HG03108 (cell line): ENCODE results near the gene PXDN.

Experiments
- ATAC-seq: cut with Tn5 transposase; IDR thresholded peaks from one replicate; pipeline ENCODE4 v1.9.1; 2021; ENCODE audit warnings: moderate library complexity; ENCODE audit not compliant: unreplicated experiment

The PXDN gene

DNA sequence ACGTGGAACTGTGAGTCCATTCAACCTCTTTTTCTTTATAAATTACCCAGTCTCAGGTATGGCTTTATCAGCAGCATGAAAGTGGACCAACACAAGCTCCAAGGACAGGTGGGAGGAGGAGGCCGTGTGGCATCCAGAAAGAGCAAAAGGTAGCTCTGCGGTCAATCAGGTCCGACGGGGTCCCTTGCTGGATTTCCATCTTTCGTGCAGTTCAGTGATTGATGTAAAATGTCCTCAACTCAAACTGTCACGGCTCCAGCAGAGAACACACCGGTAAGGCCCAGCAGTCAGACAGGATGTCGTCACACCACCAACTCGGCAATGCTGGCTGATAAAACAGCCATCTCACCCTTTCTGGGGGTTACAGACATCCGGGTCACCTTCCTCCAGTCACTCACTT, 123.3 kb downstream of the PXDN start:
- ATAC-seq: no peak

DNA sequence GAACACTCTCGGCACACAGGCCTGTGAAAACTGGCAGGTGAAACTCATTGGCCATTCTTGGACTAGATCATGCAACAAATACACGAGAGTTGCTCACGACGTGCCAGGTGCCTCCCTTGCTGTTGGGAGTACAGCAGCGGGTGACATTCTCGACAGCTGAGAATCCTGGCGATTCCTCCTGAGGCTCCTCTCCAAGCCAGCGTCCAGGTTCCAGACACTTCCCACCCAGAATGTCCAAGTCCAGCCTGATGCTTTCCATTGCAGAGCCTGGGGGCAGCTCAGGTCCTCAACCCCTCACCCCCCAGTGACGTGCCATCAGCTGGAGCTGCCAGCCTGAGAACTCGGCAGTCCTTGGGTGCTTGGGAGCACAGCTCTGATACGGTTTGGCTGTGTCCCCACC, 124.2 kb downstream of the PXDN start:
- no peak for ATAC-seq

DNA sequence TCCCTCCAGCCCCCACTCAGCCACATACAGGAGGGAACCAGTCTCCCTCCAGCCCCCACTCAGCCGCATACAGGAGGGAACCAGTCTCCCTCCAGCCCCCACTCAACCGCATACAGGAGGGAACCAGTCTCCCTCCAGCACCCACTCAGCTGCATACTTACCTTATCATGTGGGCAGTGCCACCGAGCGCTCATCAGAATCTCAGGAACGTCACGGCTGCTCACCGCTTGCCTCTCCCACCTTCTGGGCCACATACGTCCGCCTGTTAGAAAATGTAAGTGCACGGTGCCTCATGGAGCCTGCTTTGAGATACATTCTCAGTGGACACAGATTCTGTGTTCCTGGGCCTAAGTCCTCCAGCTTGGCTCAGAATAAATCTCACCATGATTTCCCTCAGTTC, 124.8 kb downstream of the PXDN start:
- no peak for ATAC-seq

- ATAC-seq: no peak
Observed at GRCh38 chr2:1618974-1619373, 125.3 kb downstream of the PXDN start.

- no peak for ATAC-seq
Observed at GRCh38 chr2:1618191-1618961, 125.9 kb downstream of the PXDN start.

GRCh38 chr2:1617425-1618021, 126.8 kb downstream of the PXDN start:
- ATAC-seq: no peak

DNA sequence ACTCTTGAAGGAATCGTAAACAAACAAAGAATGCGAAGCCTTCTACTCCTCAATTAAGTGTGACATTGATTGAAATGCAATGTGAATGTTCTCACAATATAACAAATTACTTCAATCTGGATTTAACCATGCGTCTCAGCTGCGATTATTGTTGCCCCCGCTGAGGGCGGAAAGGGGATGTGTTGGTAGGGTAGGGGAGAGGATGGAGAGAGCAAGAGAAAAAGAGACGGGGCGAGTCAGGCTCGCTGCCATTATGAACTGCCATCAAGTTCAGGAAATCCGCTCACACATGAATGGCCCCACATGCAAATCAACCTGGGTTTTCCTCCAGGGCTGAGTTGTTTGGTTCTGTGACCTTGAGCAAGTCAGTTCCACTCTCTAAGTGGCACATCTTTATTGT, 129.8 kb downstream of the PXDN start:
- no peak for ATAC-seq

GRCh38 chr2:1613731-1614354, 130.5 kb downstream of the PXDN start:
- no peak for ATAC-seq

GRCh38 chr2:1613078-1613445, 131.3 kb downstream of the PXDN start:
- no peak for ATAC-seq

DNA sequence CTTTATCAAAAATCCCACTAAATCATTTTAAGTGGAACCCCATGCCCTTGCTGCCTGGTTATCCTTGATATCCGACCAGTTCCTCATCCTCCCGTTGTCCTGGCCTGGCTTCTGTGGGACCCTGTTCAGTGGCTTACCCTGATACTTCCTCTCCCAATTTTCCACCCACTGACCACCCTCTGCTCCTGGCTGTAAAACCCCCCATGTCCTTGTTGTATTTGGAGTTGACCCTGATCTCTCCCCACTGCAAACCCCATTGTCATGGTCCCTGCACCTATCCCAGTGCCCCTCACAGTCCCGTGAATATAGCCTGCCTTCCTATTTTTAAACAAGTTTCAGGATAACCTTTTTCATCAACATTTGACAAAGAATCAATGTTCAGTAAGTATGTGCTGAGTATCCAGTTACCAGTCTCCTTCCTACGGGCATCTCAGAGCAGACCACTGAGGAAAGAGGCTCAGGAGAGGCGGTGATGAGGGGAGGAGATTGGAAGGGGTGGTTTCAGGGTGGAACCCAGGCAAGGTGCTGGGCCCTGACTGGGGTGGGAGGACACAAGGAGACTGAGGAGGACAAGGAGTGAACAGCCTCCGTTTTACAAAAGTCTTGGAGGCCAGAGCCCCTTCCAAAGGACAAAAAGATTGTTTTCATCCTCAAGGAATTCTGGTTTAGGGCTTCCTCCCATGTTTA, 131.8 kb downstream of the PXDN start:
- no peak for ATAC-seq

DNA sequence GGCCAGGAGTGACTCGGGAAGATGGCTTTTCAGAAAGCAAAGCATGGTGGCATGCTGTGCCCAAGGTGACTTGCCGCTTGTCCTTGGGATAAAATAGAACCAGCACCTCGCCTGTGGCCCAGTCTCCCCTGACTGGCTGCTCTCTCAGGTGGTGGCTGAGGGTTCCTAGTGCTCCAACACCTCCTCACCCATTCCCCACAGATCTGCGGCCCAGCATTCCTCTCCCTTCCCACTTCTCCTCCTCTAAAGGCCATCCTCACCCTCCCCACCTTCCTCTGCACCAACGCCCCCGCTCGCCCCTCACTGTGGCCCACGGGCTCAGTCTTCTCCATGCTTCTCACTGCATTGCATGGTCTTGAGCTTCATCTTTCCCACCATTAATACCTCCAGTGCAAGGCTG, 132.4 kb downstream of the PXDN start:
- ATAC-seq: no peak

GRCh38 chr2:1610096-1610485, 134.2 kb downstream of the PXDN start:
- ATAC-seq: no peak

DNA sequence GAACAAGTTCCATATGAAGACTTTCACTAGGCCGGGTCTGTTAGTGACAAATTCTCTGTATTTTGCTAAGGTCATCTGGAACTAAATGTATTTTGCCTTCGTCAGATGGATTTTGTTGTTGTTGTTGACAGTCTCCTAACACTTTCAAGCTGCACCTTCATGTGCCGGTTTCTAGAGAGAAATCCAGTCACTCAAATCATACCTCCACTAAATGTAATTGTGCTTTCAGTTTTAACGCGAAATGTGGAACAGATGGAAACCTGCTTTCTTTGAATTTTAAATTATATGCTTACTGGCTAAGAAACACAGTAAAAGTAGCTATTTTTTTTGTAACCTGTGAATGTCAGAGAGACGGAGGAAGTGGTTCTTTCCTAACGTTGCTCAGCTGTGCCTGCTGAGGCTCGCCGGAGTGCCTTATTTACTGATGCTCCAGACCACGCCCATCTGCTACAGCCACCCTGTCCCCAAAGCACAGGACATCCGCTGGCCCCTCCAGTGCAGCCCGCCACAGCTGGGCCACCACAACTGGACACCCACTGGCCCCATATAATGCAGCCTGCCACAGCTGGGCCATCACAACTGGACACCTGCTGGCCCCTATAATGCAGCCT, 134.7 kb downstream of the PXDN start:
- no peak for ATAC-seq

DNA sequence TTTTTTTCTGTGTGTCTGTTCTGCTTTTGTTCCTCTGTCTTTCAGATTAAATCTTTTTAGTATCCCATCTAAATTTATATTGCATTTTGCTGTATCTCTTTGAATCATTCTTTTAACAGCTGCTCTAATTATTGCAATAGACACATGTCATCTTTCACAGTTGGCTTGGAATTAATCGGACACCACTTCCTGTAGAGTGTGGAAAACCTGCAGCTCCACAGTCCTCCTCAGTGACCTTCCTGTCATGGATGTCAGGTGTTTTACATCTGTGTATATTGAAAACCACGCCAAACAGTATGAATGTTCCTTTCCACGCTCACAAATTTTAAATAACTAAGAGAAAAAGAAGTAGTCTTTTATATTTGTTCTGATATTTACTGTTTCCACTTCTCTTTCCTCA, 135.3 kb downstream of the PXDN start:
- ATAC-seq: no peak

DNA sequence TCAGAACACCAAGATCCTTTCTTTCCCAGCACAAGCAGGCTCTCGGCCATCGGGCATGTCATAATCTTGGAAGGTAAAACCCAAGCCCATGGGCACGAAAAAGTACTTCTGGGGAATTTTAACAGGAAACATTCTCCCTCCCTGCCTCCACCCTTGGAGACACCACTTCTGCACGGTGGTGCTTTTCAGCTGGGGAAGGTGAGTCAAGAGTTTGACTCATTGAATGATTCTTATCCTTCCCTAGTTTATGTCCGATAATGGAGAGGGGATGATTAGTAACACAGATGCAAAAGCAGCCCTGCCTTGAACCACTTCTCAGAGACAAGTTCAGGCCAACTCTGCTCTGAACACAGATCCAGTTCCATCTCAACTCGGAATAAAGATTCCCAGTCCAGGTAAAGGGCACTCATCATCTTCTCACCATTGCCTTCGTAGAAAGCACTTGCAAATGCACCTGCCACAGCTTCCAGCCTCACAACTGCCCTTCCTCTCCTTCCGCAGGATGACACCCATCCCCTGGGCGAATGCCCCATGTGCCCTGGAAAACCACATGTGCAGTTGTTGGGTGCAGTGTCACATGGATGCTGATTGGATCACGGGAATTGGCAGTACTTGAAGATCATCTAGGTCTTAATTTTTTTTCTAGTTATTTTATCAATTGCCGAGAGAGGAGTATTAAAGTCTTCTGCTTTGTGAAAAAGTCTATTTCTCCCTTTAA, 136.2 kb downstream of the PXDN start:
- no peak for ATAC-seq

DNA sequence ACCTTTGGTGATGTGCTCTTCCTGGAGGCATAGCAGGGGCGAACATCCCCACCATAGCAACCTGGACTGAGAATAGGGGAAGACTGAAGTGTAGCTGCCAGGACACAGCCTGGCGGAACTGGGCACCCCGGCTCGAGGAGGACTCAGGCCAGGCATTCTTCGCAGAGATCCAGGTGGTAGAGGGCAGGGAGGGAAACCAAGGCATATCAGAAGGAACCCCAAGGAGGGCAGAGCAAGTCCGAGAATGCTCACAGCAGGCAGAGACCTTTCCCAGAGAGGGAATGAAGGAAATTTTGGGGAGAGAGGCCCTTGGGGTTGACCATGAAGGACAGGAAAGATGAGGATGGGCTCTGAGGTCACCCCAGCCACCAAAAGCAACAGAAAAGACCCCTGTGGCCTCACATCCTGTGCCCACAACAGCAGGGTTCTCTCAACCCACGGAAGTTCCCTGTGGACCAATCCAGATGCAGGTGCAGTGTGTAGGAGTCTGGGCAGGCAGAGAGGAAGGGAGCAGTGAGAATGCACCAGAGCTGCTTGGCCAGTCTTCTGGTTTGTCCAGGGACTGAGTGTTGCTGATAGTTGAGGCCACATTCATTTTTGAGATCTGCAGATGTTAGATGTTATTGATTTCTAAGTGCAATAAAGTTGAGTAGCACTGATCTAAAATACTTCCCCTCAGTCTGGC, 136.9 kb downstream of the PXDN start:
- ATAC-seq: no peak

GRCh38 chr2:1606421-1607235, 137.7 kb downstream of the PXDN start:
- no peak for ATAC-seq

DNA sequence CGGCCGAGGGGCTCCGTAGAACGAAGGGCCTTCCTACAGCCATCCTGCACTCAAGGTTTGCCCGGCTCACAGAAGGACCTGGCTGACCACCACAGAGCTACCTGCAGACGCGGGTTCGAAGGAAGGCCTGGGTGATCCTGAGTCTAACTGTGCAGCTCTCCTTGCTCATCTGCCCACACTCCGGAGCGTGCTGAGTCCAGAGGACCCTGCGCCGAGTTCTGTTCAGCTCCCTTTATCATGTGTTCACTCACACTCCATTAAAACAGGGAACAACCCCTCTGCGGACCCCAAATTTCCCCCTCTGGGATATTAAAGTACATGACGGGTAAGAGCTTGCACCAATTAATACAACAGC, 138.3 kb downstream of the PXDN start:
- ATAC-seq: no peak
